ENCODE measurements around the gene ACMSD. TPM values are rescaled to one million over a fixed set of nuclear protein-coding genes. Genes with fewer than 3 reads are reported as not detected.

The ACMSD gene
- total and polyA plus RNA-seq, 3 experiments from 2014 or later, result not detected

DNA sequence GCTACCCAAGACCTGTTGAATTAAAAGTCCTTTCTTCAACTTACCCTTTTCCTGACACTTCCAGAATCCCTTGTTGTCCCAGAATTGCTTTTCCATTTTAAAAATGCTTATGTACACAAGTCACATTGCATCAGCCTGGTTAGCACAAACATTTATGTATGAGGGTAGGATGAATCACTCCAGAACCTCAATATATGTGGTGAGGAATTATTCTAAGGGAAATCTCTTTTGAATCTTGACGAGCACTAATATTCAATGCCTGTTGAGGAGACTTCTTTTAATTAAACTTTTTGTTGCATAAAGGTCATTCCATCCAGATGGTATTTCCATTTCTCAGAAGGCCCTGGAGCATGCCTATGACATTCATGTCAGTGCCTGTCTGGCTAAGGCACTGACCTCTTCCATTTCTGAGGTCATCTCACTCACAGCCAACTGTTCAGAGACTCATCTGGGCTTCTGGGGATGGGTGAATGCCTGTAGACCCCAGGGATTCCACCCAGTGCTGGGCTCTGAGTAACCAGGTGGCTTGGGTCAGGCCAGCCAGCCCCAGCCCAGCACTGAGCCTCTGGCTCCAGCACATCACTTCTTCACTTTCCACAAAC lies 28.2 kb downstream of the ACMSD start:
- H3K9me3 Mint-ChIP-seq, result no peaks in the 10 kb centered on the region
- no peaks in the 10 kb centered on the region for H3K4me1 Mint-ChIP-seq
- Histone ChIP-seq H3K9me3 (ENCODE audit: low read length) (no peaks in the 10 kb centered on the region), H3K27ac (ENCODE audit: low read depth, low read length) (no peak overlapping the region), H3K36me3 (ENCODE audit: insufficient read depth, low read length) (no peaks in the 10 kb centered on the region), H3K4me1 (ENCODE audit: insufficient read depth, low read length) (no peaks in the 10 kb centered on the region), H3K27me3 (ENCODE audit: insufficient read depth, low read length, poor library complexity, severe bottlenecking) (no peaks in the 10 kb centered on the region), H3K4me3 (ENCODE audit: low read length) (no peak overlapping the region)
- peaks cover 0 to 1% of the 10 kb centered on the region in 2 donors for H3K27me3 Mint-ChIP-seq
- no peak overlapping the region for H3K27ac Mint-ChIP-seq
- H3K4me3 Mint-ChIP-seq, result no peak overlapping the region
- ChIA-PET CTCF (no interaction called here), POLR2A (no interaction called here)
- DNase-seq, result no peak
- peaks cover 0 to 7% (median 0%) of the 10 kb centered on the region in 3 donors for H3K36me3 Mint-ChIP-seq

DNA sequence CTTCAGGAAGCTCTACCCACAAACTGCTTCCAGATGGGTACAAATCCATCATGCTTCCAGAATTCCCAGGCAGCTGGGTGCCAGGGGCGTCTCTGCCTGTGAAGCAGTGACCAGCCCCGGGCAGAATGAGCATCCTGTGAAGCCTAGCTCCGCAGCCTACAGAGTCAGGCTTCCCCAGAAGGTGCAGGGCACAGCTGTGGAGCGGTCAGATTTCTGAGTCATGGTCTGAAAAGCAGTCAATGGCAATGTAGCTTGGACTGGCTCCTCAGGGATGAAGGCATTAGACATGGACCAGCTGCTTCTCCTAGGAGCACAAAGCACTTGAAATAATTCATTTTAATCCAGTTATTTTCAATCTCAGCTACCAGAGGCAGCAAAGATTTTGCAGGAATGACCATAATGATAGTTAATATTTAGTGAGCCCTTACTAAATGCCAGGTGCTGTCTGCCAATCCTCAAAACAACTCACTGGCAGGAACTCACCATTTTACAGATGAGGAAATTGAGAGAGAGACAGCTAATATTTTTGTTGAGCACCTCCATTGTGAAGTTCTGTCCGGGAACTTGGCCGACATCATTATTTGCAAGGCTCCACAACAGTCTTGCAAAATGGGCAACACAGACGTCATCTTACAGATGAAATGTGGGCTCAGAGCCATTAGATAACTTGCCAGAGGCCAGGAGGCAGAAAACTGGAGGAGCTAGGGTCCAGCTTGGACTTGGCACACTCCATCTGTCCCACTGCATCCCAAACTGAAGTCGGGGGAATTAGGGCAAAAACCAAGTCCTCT lies 31.7 kb downstream of the ACMSD start:
- ChIA-PET CTCF (no interaction called here), POLR2A (no interaction called here)
- Mint-ChIP-seq H3K9me3 (no peaks in the 10 kb centered on the region), H3K36me3 (peaks cover 0 to 11% (median 2%) of the 10 kb centered on the region in 3 donors), H3K4me1 (no peaks in the 10 kb centered on the region), H3K4me3 (no peak overlapping the region), H3K27ac (no peak overlapping the region), H3K27me3 (peaks cover 0 to 1% of the 10 kb centered on the region in 2 donors)
- H3K9me3 ChIP-seq (ENCODE audit: low read length), result no peaks in the 10 kb centered on the region
- no peak overlapping the region for H3K4me3 ChIP-seq (ENCODE audit: low read length)
- H3K4me1 ChIP-seq (ENCODE audit: insufficient read depth, low read length), result no peaks in the 10 kb centered on the region
- H3K27ac ChIP-seq (ENCODE audit: low read depth, low read length), result no peak overlapping the region
- no peaks in the 10 kb centered on the region for H3K36me3 ChIP-seq (ENCODE audit: insufficient read depth, low read length)
- no peaks in the 10 kb centered on the region for H3K27me3 ChIP-seq (ENCODE audit: insufficient read depth, low read length, poor library complexity, severe bottlenecking)
- DNase-seq, result no peak

DNA sequence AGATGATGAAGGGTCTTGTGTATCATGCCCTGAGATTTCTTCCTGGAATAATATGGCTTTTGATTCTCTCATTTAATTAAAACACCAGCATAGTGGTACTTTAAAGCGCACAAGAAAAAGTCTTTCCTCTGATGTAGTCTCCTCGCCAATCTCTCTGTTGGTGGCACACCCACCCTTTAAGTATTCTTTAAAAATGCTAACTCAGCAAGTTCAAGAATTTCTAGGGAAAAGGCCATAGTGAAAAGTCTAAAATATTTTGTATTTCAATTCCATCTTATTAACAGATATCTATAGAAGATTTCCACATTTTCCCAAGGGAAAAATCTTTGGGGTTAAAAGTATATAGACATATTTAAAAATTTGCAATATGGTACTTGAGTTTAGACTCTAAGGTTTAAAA lies 34.7 kb downstream of the ACMSD start:
- no peaks in the 10 kb centered on the region for H3K27me3 ChIP-seq (ENCODE audit: insufficient read depth, low read length, poor library complexity, severe bottlenecking)
- Mint-ChIP-seq H3K4me1 (no peaks in the 10 kb centered on the region), H3K36me3 (peaks cover 0 to 21% (median 7%) of the 10 kb centered on the region in 3 donors), H3K9me3 (peaks cover 0 to 11% (median 3%) of the 10 kb centered on the region in 5 donors), H3K4me3 (no peak overlapping the region), H3K27me3 (peaks cover 0 to under 1% of the 10 kb centered on the region in 2 donors), H3K27ac (no peak overlapping the region)
- POLR2A ChIA-PET, result no interaction called here
- no peak overlapping the region for H3K27ac ChIP-seq (ENCODE audit: low read depth, low read length)
- H3K36me3 ChIP-seq (ENCODE audit: insufficient read depth, low read length), result no peaks in the 10 kb centered on the region
- no peaks in the 10 kb centered on the region for H3K9me3 ChIP-seq (ENCODE audit: low read length)
- no peaks in the 10 kb centered on the region for H3K4me1 ChIP-seq (ENCODE audit: insufficient read depth, low read length)
- DNase-seq, result no peak
- CTCF ChIA-PET, result no interaction called here
- H3K4me3 ChIP-seq (ENCODE audit: low read length), result no peak overlapping the region

DNA sequence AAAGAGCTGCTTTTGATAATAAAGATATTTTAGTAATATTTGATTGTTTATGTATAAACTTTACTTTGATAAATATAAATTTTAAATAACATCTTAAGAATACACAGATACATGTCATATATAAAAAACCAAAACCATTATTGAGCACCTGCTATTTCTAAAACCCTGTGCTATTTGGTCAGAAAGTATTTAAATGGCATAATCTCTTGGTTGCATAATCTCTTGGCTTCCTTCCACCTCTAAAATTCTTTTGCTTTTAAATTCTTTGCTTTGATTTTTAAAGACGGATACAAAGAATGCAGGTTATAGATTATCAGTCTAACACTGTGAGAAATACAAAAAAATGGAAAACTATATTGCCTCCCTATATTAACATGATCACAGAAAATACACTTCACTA lies 36.9 kb downstream of the ACMSD start:
- DNase-seq, result no peak
- CTCF ChIA-PET, result no interaction called here

DNA sequence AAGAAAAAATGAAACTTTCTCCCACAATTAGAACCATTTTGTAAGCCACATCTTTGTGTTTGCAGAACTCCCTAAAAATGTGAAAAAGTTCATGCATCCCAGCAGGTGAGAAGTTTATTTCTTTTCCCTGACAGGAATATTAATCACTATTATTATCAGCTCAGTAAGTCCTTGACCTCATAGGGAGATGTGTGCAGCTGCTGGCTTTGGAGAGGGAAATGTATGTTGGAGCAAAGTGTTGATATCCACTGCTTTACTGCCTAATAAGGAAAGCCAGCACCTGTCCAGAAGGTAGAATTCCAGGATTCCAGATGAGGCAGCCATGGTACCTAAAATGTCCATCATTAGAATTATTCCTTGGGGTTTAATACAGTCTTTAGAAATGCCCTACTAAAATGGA lies 44.4 kb downstream of the ACMSD start:
- CTCF ChIA-PET, result no interaction called here
- H3K27me3 ChIP-seq (ENCODE audit: insufficient read depth, low read length, poor library complexity, severe bottlenecking), result no peaks in the 10 kb centered on the region
- no peak overlapping the region for H3K4me3 ChIP-seq (ENCODE audit: low read length)
- POLR2A ChIA-PET, result no interaction called here
- H3K27ac ChIP-seq (ENCODE audit: low read depth, low read length), result no peak overlapping the region
- peaks cover 0 to 2% of the 10 kb centered on the region in 2 donors for H3K27me3 Mint-ChIP-seq
- H3K4me3 Mint-ChIP-seq, result no peak overlapping the region
- H3K36me3 ChIP-seq (ENCODE audit: insufficient read depth, low read length), result no peaks in the 10 kb centered on the region
- H3K4me1 Mint-ChIP-seq, result no peaks in the 10 kb centered on the region
- H3K9me3 Mint-ChIP-seq, result peaks cover 2 to 13% (median 5%) of the 10 kb centered on the region in 5 donors
- no peak for DNase-seq
- H3K27ac Mint-ChIP-seq, result no peak overlapping the region
- H3K4me1 ChIP-seq (ENCODE audit: insufficient read depth, low read length), result no peaks in the 10 kb centered on the region
- H3K36me3 Mint-ChIP-seq, result peaks cover 0 to 29% (median 7%) of the 10 kb centered on the region in 3 donors
- no peaks in the 10 kb centered on the region for H3K9me3 ChIP-seq (ENCODE audit: low read length)

More for the DNA sequence above, 36.9 kb downstream of the ACMSD start:
- Mint-ChIP-seq H3K4me3 (no peak overlapping the region), H3K27ac (no peak overlapping the region), H3K36me3 (peaks cover 0 to 37% (median 14%) of the 10 kb centered on the region in 3 donors), H3K27me3 (no peaks in the 10 kb centered on the region), H3K9me3 (peaks cover 4 to 20% (median 6%) of the 10 kb centered on the region in 5 donors), H3K4me1 (no peaks in the 10 kb centered on the region)
- Histone ChIP-seq H3K27ac (ENCODE audit: low read depth, low read length) (no peak overlapping the region), H3K4me3 (ENCODE audit: low read length) (no peak overlapping the region), H3K36me3 (ENCODE audit: insufficient read depth, low read length) (no peaks in the 10 kb centered on the region), H3K9me3 (ENCODE audit: low read length) (no peaks in the 10 kb centered on the region), H3K27me3 (ENCODE audit: insufficient read depth, low read length, poor library complexity, severe bottlenecking) (no peaks in the 10 kb centered on the region), H3K4me1 (ENCODE audit: insufficient read depth, low read length) (no peaks in the 10 kb centered on the region)
- POLR2A ChIA-PET, result no interaction called here

DNA sequence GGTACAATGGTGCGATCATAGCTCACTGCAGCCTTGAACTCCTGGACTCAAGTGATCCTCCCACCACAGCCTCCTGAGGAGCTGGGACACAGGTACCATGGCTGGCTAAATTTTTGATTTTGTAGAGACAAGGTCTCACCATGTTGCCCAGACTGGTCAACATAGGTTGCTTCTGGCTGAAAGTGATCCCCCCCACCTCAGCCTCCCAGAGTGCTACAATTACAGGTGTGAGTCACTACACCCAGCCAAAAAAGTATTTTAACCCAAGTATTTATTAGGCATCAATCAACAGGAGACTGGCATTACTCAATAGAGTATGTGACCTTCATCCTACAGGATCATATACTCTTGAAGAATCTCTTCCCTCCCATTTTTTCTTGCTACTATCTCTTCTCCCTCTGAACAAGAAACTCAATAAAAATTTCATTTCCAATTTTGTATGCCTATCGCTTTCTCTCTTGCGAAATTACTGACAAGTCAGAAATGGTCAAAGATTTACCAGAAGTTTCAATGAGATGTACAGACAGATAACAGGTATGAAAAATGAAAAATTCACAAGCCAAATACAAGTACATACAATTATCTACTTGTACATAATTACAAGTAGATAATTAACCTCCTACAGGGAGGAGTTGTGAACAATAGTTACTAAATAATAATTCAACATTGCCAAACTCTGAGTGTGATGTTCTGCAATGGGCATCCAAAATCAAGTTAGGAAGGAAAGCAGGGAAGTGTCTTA lies 45.3 kb downstream of the ACMSD start:
- peaks cover 0 to 9% (median 2%) of the 10 kb centered on the region in 5 donors for H3K9me3 Mint-ChIP-seq
- POLR2A ChIA-PET, result no interaction called here
- H3K4me1 Mint-ChIP-seq, result no peaks in the 10 kb centered on the region
- Histone ChIP-seq H3K4me3 (ENCODE audit: low read length) (no peak overlapping the region), H3K27ac (ENCODE audit: low read depth, low read length) (no peak overlapping the region), H3K27me3 (ENCODE audit: insufficient read depth, low read length, poor library complexity, severe bottlenecking) (no peaks in the 10 kb centered on the region), H3K36me3 (ENCODE audit: insufficient read depth, low read length) (no peaks in the 10 kb centered on the region), H3K4me1 (ENCODE audit: insufficient read depth, low read length) (no peaks in the 10 kb centered on the region), H3K9me3 (ENCODE audit: low read length) (no peaks in the 10 kb centered on the region)
- peaks cover 0 to 22% (median 7%) of the 10 kb centered on the region in 3 donors for H3K36me3 Mint-ChIP-seq
- CTCF ChIA-PET, result no interaction called here
- H3K27me3 Mint-ChIP-seq, result peaks cover 0 to 2% of the 10 kb centered on the region in 2 donors
- DNase-seq, result no peak
- no peak overlapping the region for H3K4me3 Mint-ChIP-seq
- H3K27ac Mint-ChIP-seq, result no peak overlapping the region

DNA sequence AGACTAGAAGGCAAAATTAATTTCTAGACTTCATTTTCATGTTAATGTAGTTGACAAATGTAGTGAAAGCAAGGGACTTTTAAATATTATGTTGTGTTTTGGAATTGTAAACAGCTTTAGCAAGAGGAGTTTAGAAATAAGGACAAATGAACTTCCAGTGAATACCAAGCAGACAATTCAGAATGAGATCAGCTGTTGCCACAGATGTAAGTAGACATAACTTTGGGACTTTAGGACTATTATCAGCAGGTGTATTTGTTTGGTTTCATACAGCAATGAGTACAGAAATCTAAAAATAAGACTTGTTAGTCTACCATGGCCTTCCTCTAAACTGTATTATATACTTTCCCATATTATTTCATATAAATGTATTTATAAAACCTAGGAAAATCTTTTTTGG lies 46.0 kb downstream of the ACMSD start:
- DNase-seq, result no peak
- Histone ChIP-seq H3K4me1 (ENCODE audit: insufficient read depth, low read length) (no peaks in the 10 kb centered on the region), H3K27me3 (ENCODE audit: insufficient read depth, low read length, poor library complexity, severe bottlenecking) (no peaks in the 10 kb centered on the region), H3K36me3 (ENCODE audit: insufficient read depth, low read length) (no peaks in the 10 kb centered on the region), H3K9me3 (ENCODE audit: low read length) (no peaks in the 10 kb centered on the region), H3K4me3 (ENCODE audit: low read length) (no peak overlapping the region), H3K27ac (ENCODE audit: low read depth, low read length) (no peak overlapping the region)
- no peaks in the 10 kb centered on the region for H3K4me1 Mint-ChIP-seq
- H3K4me3 Mint-ChIP-seq, result no peak overlapping the region
- peaks cover 0 to 4% (median 0%) of the 10 kb centered on the region in 5 donors for H3K9me3 Mint-ChIP-seq
- CTCF ChIA-PET, result no interaction called here
- peaks cover 0 to 2% of the 10 kb centered on the region in 2 donors for H3K27me3 Mint-ChIP-seq
- no peak overlapping the region for H3K27ac Mint-ChIP-seq
- H3K36me3 Mint-ChIP-seq, result peaks cover 0 to 15% (median 6%) of the 10 kb centered on the region in 3 donors
- POLR2A ChIA-PET, result no interaction called here

All from CD8-positive, alpha-beta memory T cell (primary cell).